IMR-90 (cell line): ENCODE measurements around the gene ACAA2. TPM values are rescaled to one million over a fixed set of nuclear protein-coding genes. Genes with fewer than 3 reads are reported as not detected.

ENCODE experiments used
- ATAC-seq: fragments of 200-7000 bp; cut with Tn5 transposase; 2 replicates; pipeline ENCODE4 v1.9.1; 2020; ENCODE audit warnings: low read depth, mild to moderate bottlenecking, moderate library complexity
- BruUV-seq: library from RNA; stranded (reverse); fragments of 400-500 nt; replicated peaks from 2 replicates; lab custom pipeline; 2021; lab: Mats Ljungman, UMichigan
- CTCF ChIA-PET: fragments of 300-600 bp; formaldehyde crosslinking; extraction: SDS; loops from one replicate; lab custom pipeline; 2021; ENCODE audit warnings: antibody characterized with exemption; lab: Yijun Ruan, JAX
- POLR2A ChIA-PET: fragments of 300-600 bp; sonication (Branson Sonifier 250); formaldehyde crosslinking; loops from one replicate; lab custom pipeline; 2022; ENCODE audit warnings: antibody characterized with exemption; ENCODE audit not compliant: unreplicated experiment; lab: Charles Lee
- DNase-seq: peaks from one replicate; pipeline ENCODE4 v3.0.0; 2013
- H2AFZ ChIP-seq: replicated peaks from 2 replicates; pipeline ENCODE3; 2013; ENCODE audit warnings: low read length, mild to moderate bottlenecking; ENCODE audit not compliant: poor library complexity
- H2AK5ac ChIP-seq: 2 replicates; pipeline ENCODE4 v1.6.1; 2013; ENCODE audit warnings: low read depth, low read length, inconsistent platforms
- H2AK9ac ChIP-seq: replicated peaks from 2 replicates; pipeline ENCODE3; 2013; ENCODE audit warnings: mild to moderate bottlenecking, low read depth, low read length, moderate library complexity; ENCODE audit not compliant: poor library complexity
- H2BK120ac ChIP-seq: 2 replicates; pipeline ENCODE4 v1.6.1; 2013; ENCODE audit warnings: low read depth, low read length, inconsistent platforms
- H2BK15ac ChIP-seq: 3 replicates; pipeline ENCODE4 v1.6.1; 2013; ENCODE audit warnings: low read depth, low read length, inconsistent platforms
- H2BK20ac ChIP-seq: 2 replicates; pipeline ENCODE4 v1.6.1; 2013; ENCODE audit warnings: low read depth, mild to moderate bottlenecking, inconsistent platforms, low read length, moderate library complexity
- H2BK5ac ChIP-seq: 2 replicates; pipeline ENCODE4 v1.6.1; 2013; ENCODE audit warnings: mild to moderate bottlenecking, low read depth, low read length, inconsistent platforms; ENCODE audit not compliant: poor library complexity, severe bottlenecking
- H3K14ac ChIP-seq: replicated peaks from 2 replicates; pipeline ENCODE4 v1.6.1; 2013; ENCODE audit warnings: low read depth, low read length, inconsistent platforms
- H3K18ac ChIP-seq: 2 replicates; pipeline ENCODE4 v1.6.1; 2013; ENCODE audit warnings: low read depth, low read length, control low read depth
- H3K23ac ChIP-seq: 2 replicates; pipeline ENCODE4 v1.6.1; 2013; ENCODE audit warnings: low read depth, low read length, inconsistent platforms
- H3K27ac ChIP-seq: 2 replicates; pipeline ENCODE4 v1.5.1; 2013; ENCODE audit warnings: mild to moderate bottlenecking, control low read depth, low read length; ENCODE audit not compliant: insufficient read depth
- H3K27me3 ChIP-seq: 2 replicates; pipeline ENCODE4 v1.6.1; 2013; ENCODE audit warnings: low read length; ENCODE audit not compliant: control insufficient read depth, insufficient read depth
- H3K36me3 ChIP-seq: 2 replicates; pipeline ENCODE4 v1.6.1; 2013; ENCODE audit warnings: low read length, mixed read lengths; ENCODE audit not compliant: control insufficient read depth, insufficient read depth
- H3K4ac ChIP-seq: 2 replicates; pipeline ENCODE4 v1.6.1; 2013; ENCODE audit warnings: low read depth, low read length, inconsistent platforms
- H3K4me1 ChIP-seq: 2 replicates; pipeline ENCODE4 v1.6.1; 2013; ENCODE audit warnings: low read length, mixed read lengths; ENCODE audit not compliant: control insufficient read depth, insufficient read depth
- H3K4me2 ChIP-seq: 2 replicates; pipeline ENCODE4 v1.6.1; 2013; ENCODE audit warnings: low read depth, mild to moderate bottlenecking, control low read depth, low read length, moderate library complexity
- H3K4me3 ChIP-seq: 2 replicates; pipeline ENCODE4 v1.5.1; 2013; ENCODE audit warnings: low read depth, mild to moderate bottlenecking, control low read depth, low read length, moderate library complexity; ENCODE audit not compliant: insufficient read depth
- H3K56ac ChIP-seq: 2 replicates; pipeline ENCODE4 v1.6.1; 2013; ENCODE audit warnings: low read length, inconsistent platforms; ENCODE audit not compliant: insufficient read depth; ENCODE audit errors: extremely low read depth
- H3K79me1 ChIP-seq, 2 experiments: 2 replicates each; pipeline ENCODE4 v1.6.1; 2013; ENCODE audit warnings: low read length in 2 of 2, inconsistent platforms in 1 of 2, low read depth in 1 of 2
- H3K9ac ChIP-seq: 2 replicates; pipeline ENCODE4 v1.6.1; 2013; ENCODE audit warnings: low read depth, low read length, control low read depth
- H3K9me1 ChIP-seq: 2 replicates; pipeline ENCODE4 v1.6.1; 2013; ENCODE audit warnings: low read length, inconsistent platforms; ENCODE audit not compliant: insufficient read depth
- H3K9me3 ChIP-seq: 2 replicates; pipeline ENCODE4 v1.6.1; 2013; ENCODE audit warnings: low read length; ENCODE audit not compliant: control insufficient read depth, insufficient read depth
- H4K20me1 ChIP-seq: 2 replicates; pipeline ENCODE4 v1.6.1; 2013; ENCODE audit warnings: low read length, inconsistent platforms; ENCODE audit not compliant: insufficient read depth
- H4K5ac ChIP-seq: 2 replicates; pipeline ENCODE4 v1.6.1; 2013; ENCODE audit warnings: mild to moderate bottlenecking, low read depth, low read length, control low read depth
- H4K8ac ChIP-seq, 2 experiments: 2 replicates each; pipeline ENCODE4 v1.6.1; 2013; ENCODE audit warnings: low read depth in 2 of 2, low read length in 2 of 2, control low read depth in 1 of 2, inconsistent platforms in 1 of 2
- H4K91ac ChIP-seq: 2 replicates; pipeline ENCODE4 v1.6.1; 2013; ENCODE audit warnings: low read depth, low read length, inconsistent platforms; ENCODE audit not compliant: insufficient read depth
- CEBPB ChIP-seq: IDR thresholded peaks from 2 replicates; pipeline ENCODE4 v1.6.1; 2012; ENCODE audit warnings: low read depth, low read length, improper control_type of control experiment
- CHD1 ChIP-seq: IDR thresholded peaks from 2 replicates; pipeline ENCODE4 v1.6.1; 2012; ENCODE audit warnings: low read depth, low read length, improper control_type of control experiment
- FOS ChIP-seq: fragments of 150-350 bp; IDR thresholded peaks from 2 replicates; pipeline ENCODE4 v1.6.1; 2016; ENCODE audit warnings: low read depth, low read length
- MAZ ChIP-seq: IDR thresholded peaks from 2 replicates; pipeline ENCODE4 v1.6.1; 2012; ENCODE audit warnings: low read depth, mild to moderate bottlenecking, low read length, improper control_type of control experiment, moderate library complexity, borderline replicate concordance
- NFE2L2 ChIP-seq: fragments of 150-350 bp; IDR thresholded peaks from 2 replicates; pipeline ENCODE4 v1.6.1; 2016; ENCODE audit warnings: low read depth, mild to moderate bottlenecking, low read length
- RAD21 ChIP-seq: IDR thresholded peaks from 2 replicates; pipeline ENCODE4 v1.6.1; 2012; ENCODE audit warnings: low read length, improper control_type of control experiment
- WGBS, 2 experiments: methylation state at CpG; one replicate each; pipeline versions ENCODE4 v1.1.5 to v1.1.7; 2013; ENCODE audit warnings: missing lambda C conversion rate in 2 of 2; ENCODE audit not compliant: insufficient read length in 1 of 2; ENCODE audit errors: extremely low coverage in 2 of 2; 5-methylcytosine and 5-hydroxymethylcytosine counted together
- dilution Hi-C: fragments of 300-500 bp; cut with HindIII; formaldehyde crosslinking; loops from one replicate; pipeline ENCODE4 v1.14.3; 2018; ENCODE audit warnings: low sequenced_read_pairs; ENCODE audit not compliant: unreplicated experiment
- in situ Hi-C: fragments of 300-500 bp; cut with MboI; formaldehyde crosslinking; loops from 3 replicates; pipeline ENCODE4 v1.14.3; 2019; ENCODE audit warnings: low sequenced_read_pairs, inconsistent platforms, mixed read lengths
- intact Hi-C: fragments of 100-400 bp; cut with micrococcal nuclease; formaldehyde crosslinking; loops from 2 replicates; pipeline ENCODE4 v1.10.0; 2022
- polyA plus RNA-seq, 3 experiments: library from polyadenylated mRNA; depleted of rRNA; stranded (reverse); fragments of >200 nt; gene quantifications; 2 replicates each; pipeline ENCODE4 v1.2.3, GENCODE V29; 2012; ENCODE audit warnings: low replicate concordance in 1 of 3
- total RNA-seq: library from RNA; depleted of rRNA; stranded (reverse); fragments of >200 nt; gene quantifications from 2 replicates; pipeline ENCODE4 v1.2.3, GENCODE V29; 2012
- TF ChIP-seq, protein P1 (sequence below): fragments of 150-350 bp; IDR thresholded peaks from 2 replicates; pipeline ENCODE4 v1.6.1; 2016; ENCODE audit warnings: low read depth, mild to moderate bottlenecking, low read length, moderate library complexity, borderline replicate concordance

ACAA2 gene
- total and polyA plus RNA-seq, 2 of the 4 experiments (the other 2 are of a cell fraction): 24.4 to 61.5 TPM

DNA sequence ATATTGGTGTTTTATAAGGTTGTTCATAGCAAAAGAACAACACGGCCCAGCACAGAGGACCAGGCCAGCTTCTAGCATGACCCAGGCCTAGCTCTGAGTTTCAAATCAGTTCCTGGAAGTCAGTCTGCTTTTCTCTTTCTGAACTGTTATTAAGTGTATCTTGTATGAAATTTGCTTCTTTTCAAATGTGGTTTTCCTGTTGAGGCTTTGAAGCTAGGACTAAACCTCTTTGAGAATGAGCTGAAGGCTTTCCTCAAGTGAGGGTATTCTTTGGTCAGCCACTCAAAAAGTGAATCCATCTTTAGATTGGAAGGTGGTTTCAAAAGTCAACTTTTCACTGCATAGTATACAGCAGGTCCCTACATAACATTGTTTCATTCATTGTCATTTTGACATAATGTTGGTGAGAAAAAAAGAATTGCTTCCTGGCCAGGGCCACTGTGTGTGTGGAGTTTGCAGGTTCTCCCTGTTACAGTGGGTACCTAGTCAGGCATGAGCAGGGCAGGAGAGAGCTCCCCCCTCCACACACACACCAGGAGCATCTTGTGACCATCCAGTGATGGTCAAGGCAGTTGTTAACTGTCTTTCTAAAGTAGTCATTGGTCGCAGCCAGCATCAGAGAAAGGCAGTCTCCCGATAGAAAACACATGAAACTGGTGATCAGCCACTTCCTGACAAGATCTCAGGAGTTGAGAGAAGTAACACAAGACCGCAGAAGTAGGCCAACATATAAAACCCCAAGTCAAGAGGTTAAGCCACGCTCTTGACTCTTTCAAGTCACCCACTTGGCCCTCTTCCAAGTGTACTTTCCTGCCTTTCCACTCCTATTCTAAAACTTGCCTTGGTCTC is 6.7 kb upstream of the ACAA2 start:
- ChIA-PET CTCF (no interaction called here), POLR2A (no interaction called here)
- Histone ChIP-seq H3K4me1 (0 out of 2 replicates have a peak, but pooled peaks cover 1% of the 10 kb centered on the region), H3K4ac (no peak overlapping the region), H3K23ac (peak overlapping the region; percentile 15; the same call in 1 of the 2 replicates), H2BK15ac (no peak overlapping the region), H3K79me1 (peaks cover 19 to 22% of the 10 kb centered on the region in 2 experiments), H3K27me3 (no peaks in the 10 kb centered on the region), H2AFZ (no peak overlapping the region), H3K9me3 (no peaks in the 10 kb centered on the region), H3K56ac (no peak overlapping the region), H2BK5ac (no peak overlapping the region), H4K5ac (no peak overlapping the region), H4K8ac (no peak overlapping the region), H4K91ac (no peak overlapping the region), H4K20me1 (no peaks in the 10 kb centered on the region; the same call in 1 of the 2 replicates), H3K4me3 (no peak overlapping the region), H2BK120ac (no peak overlapping the region), H3K27ac (no peak overlapping the region), H3K9me1 (peaks cover 2% of the 10 kb centered on the region; the same call in 1 of the 2 replicates), H2AK9ac (no peak overlapping the region), H2AK5ac (no peak overlapping the region), H3K18ac (no peak overlapping the region), H2BK20ac (no peak overlapping the region), H3K9ac (no peak overlapping the region), H3K36me3 (no peaks in the 10 kb centered on the region), H3K4me2 (no peak overlapping the region), H3K14ac (no peak overlapping the region)
- dilution Hi-C loops (no loop called here), intact Hi-C loops (no loop called here), in situ Hi-C loops (no loop called here)
- TF ChIP-seq NFE2L2 (no peak), CHD1 (no peak), RAD21 (no peak), FOS (no peak), CEBPB (no peak), MAZ (no peak)
- TF ChIP-seq, protein P1, sequence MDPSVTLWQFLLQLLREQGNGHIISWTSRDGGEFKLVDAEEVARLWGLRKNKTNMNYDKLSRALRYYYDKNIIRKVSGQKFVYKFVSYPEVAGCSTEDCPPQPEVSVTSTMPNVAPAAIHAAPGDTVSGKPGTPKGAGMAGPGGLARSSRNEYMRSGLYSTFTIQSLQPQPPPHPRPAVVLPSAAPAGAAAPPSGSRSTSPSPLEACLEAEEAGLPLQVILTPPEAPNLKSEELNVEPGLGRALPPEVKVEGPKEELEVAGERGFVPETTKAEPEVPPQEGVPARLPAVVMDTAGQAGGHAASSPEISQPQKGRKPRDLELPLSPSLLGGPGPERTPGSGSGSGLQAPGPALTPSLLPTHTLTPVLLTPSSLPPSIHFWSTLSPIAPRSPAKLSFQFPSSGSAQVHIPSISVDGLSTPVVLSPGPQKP: no peak
- no peak for ATAC-seq
- 89% methylated on average over 3 of the region's 5 CpGs; no CpG with 5 or more reads in 1 of the 2 experiments for WGBS, 2 experiments
- BruUV-seq: no TSS peak
- no peak for DNase-seq
